AG08395 (cell line): ENCODE results near the gene PROX2.

Source experiments
- DNase-seq: peaks from one replicate; pipeline ENCODE4 v3.0.0; 2012; ENCODE audit warnings: mixed read lengths, low spot score

Gene PROX2

DNA sequence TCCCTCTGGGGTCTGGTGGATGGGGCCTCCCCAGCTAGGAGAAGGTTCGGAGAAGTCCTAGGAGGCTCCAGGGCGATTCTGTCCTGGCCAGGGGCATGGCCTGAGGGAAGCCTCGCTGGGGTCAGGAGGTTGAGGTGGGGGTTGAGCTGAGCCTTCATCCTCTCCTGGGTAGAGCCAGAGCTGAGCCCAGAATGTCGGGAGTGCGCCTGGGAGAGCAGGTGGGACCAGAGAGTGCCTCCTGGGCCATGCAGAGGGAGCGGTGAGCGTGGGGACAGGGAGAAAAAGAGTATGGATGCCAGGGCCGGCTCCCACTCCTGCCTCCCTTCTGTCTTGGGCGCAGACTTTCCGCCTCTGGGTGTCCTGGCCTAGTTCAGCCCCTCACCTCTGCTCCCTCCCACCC lies 34.0 kb upstream of the PROX2 start:
- DNase-seq: no peak

DNA sequence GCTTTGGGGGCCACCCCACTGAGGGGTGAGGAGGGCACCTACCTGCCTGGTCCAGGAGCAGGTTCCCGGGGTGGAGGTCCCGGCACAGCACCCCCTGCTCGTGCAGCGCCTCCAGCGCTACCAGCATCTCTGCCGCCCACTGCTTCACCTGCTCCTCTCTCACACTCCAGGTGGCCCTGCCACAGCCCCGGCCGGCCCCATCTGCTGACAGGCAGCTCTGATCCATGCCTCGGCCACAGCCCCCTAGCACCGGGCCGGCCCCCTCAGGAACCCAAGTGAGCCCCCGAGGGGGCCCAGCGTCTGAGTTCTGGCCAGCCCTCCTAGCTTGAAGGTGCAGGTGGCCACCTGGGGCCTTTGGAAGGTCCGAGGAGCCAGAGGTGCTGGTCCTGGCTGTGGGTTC lies 33.6 kb upstream of the PROX2 start:
- DNase-seq: no peak

- DNase-seq: no peak
These were observed 33.0 kb upstream of the PROX2 start for GRCh38 chr14:74908861-74909341.

DNA sequence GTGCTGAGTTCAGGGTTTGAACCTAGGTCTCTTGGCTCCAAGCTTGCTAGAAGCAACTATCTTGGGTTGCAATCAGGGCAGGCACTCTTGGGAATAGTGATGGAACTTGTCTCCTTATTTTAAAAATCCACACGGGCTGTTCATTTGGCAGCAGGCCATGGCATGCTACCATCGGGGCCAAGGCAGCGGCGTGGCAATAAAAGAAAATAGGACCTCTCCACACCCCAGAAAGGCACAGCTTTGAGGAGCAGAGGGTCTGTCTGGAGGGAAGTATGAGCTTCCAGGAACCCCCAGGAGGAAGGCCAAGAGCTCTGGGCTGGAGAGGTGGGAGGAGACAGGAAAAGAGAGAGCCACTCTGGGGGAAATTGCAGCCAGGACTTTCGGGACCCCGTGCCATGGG lies 31.8 kb upstream of the PROX2 start:
- no peak for DNase-seq

DNA sequence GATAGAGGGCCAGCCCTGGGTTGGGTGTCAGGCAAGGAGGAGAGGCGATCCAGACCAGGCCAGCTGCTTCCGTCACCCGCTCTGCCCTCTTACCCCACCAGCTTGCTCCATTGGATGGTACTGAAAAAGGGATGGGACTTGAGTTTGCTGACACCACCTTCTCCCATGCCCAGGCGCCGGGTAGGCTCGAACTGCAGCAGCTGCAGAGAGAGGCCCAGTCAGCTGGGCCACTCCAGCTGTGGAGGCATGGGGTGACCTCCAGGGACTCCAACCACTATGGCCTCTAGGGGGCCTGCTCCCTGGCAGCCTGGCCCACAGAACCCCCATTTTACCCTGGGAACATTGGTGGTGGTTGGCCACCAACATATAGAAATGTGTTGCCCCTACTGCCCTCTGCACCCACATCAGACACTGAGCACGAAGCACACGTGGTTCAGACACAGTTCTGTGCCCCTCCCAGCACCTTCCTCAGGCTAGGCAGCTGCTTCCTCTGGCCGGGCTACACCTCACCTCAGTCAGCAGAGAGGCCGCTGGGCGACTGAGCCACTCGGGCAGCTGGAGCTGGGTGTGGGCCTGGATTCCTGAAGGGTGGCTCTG lies 31.1 kb upstream of the PROX2 start:
- no peak for DNase-seq

DNA sequence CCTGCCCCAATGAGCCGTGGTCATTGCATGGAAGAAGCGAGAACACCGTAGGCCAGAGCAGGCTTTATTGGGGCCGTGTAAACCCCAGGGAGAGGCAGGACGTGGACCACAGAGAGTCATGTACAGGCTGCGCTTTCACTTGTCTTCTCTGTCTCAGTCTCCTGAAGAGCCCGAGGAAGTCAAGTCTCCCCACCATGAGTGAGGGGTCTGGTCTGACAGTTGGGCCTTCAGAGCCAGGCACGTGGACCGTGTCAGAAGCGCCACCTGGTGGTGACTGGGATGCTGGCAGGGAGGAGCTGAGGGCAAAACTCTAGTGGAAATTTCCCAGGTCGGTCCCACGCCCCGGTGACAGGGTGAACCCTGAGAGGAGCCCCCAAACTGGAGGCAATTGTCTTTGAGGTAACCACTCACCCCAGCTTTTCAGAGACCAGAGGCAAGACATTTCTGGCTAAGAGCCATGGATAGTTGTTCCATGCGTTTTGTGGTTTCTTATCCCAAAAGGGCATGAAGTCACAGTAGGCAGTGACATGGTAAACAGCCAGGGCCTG lies 29.7 kb upstream of the PROX2 start:
- peak; percentile 82 for DNase-seq

- DNase-seq: no peak
These were observed 28.9 kb upstream of the PROX2 start for GRCh38 chr14:74904635-74905503.

GRCh38 chr14:74902941-74903705 lies 27.2 kb upstream of the PROX2 start:
- no peak for DNase-seq

GRCh38 chr14:74898694-74899093 lies 22.7 kb upstream of the PROX2 start:
- no peak for DNase-seq

GRCh38 chr14:74898083-74898482 lies 22.1 kb upstream of the PROX2 start:
- DNase-seq: no peak

DNA sequence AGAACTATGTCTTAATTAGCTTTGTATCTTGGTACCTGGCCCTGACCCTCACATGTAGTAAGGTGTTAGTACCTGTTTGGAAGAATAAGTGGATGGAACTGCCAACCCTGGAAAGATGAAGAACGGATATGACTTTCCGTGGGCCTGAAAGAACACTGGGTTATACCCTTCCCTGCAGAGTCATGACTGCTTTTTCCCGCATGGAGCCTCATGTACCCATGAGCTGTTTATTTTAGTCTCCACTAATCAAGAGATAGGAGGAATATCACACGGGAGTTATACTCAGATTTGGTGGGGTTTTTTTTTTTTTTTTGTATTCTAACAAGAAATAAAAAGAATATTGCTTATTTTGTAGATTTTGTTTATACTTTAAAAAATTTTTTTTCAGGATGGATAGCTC lies 21.7 kb upstream of the PROX2 start:
- no peak for DNase-seq

GRCh38 chr14:74896400-74896799 lies 20.5 kb upstream of the PROX2 start:
- DNase-seq: no peak

DNA sequence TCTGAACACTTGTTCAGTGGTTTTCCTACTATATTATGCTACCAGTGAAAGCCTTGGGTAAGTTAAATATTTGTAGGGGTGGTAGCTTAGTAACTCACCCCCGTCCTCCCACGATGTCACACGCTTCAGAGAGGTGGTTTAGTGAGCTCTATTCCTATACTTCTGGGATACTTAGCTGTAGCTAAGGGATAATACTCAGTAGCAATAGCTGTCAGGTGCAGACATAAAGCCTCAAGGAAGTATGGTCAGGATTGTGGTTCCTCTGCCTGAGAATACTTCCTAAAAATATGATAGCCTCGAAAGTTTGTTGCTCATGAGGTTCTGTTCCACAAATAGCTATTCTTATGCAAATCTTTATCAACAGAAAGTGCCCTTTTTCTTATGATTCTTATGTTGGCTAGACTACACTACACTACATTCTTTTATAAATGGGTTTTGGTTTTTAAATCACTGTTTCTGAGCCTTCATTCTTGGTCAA lies 17.7 kb upstream of the PROX2 start:
- no peak for DNase-seq

- no peak for DNase-seq
These were observed 16.8 kb upstream of the PROX2 start for GRCh38 chr14:74892745-74893144.

- DNase-seq: no peak
These were observed 15.9 kb upstream of the PROX2 start for GRCh38 chr14:74891870-74892269.

DNA sequence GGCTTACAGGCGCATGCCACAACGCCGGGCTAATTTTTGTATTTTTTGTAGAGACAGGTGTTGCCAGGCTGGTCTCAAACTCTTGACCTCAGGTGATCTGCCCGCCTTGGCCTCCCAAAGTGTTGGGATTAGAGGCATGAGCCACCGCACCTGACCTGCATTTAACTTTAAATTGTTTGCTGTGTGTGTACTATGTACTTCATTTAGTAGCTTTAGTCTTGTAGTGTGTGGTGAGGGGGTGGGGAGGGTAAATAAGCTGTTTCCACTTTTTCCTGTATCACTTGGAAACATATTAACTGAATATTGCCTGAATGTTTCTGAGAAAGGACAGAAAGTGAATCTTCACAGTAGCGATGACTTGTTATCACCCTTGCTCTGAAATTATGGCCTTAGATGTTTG lies 14.3 kb upstream of the PROX2 start:
- no peak for DNase-seq

DNA sequence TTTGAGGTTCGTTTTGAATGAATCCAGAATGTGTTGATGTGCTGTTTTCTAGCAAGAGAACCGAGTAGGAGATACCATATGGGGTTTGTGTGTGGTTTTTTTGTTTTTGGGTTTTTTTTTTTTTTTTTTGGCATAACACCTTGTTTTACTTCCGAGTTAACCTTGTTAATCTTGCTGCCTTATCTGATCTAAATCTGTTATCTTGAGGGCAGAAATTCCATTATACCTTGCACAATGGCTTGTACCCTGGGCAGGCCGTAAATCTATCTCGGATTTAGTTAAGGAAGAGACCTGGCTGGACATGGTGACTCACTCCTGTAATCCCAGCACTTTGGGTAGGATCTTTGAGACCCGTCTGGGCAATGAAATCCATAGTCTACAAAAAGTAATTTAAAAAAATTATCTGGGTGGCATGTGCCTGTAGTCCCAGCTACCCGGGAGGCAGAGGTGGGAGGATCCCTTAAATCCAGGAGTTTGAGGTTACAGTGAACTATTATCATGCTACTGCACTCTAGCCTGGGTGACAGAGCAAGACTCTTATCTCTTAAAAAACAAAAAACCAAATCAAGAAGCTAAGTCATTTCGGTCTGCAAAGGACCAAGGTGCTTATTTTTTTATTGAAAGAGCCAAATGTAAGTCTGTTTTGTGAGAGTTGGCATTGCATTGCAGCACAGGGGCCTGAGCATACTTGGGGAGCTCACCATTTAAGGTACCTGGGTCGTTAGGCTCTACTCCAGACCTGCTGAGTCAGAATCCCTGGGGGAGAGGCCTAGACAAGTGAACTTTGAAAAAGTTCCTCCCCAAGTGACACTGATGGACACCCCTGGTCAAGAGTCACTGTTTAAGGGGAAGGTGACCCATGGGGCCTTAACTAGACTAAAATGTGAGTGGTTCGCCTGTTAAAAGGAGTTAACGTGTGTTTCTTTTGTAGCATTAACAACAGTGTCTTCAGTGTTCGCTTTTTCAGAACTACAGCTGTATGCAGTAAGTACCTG lies 12.5 kb upstream of the PROX2 start:
- DNase-seq: no peak

- DNase-seq: peak; percentile 92
These were observed 10.1 kb upstream of the PROX2 start for GRCh38 chr14:74886001-74886400.

GRCh38 chr14:74882103-74882920 lies 6.4 kb upstream of the PROX2 start:
- peak; percentile 40 for DNase-seq

DNA sequence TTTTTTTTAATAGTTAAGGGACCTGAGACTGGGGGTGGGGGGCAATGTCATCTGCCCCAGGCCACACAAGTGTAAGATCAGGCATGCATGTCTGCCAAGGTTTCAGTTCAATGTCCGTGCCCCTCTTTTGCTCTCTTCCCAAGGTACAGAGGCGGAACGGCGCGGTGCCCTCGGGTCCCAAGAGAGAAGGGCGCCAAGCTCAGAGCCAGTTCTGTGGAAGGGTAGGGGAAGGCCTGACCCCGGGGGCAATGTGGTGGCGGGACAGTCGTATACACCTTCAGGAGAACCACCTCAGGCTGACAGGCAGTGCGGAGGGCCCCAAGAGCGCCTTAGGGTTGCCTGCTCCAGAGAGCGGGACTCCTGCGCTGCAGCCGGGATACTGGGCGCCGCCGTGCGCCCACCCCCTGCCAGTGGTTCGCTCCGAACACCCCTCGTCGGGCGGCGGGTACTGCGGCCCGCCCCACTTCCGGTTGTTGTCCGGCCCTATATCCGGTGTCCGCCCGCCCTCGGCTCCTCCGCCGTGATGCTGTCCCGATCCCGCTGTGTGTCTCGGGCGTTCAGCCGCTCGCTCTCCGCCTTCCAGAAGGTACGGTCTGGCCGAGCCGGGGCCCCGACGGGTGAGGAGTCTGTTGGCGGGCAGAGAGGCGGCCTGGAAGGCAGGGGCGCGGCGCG lies 5.6 kb upstream of the PROX2 start, which contains the start of gene DLST:
TSS of gene DLST (plus strand) at position 486 of the 672 bp plus-strand sequence. CDS start at position 524, 38 bp downstream.
- peak; percentile 96 for DNase-seq
